Memory B cell (primary cell): Measurements from ENCODE around the gene TMEM176A.

ENCODE experiments used
- ATAC-seq: fragments of 150-1000 bp; cut with Tn5 transposase; 2 replicates; pipeline ENCODE4 v1.10.0; 2021; ENCODE audit warnings: low read depth, mild to moderate bottlenecking, moderate library complexity
- DNase-seq, 2 donors: peaks; one replicate each; pipeline ENCODE4 v3.0.0; 2022; ENCODE audit warnings: low spot score in 2 of 2
- H3K27ac Mint-ChIP-seq: one replicate; pipeline ENCODE4 v1.8.0; 2022; ENCODE audit warnings: mild to moderate bottlenecking, moderate library complexity, mixed read lengths
- H3K27me3 Mint-ChIP-seq: one replicate; pipeline ENCODE4 v1.8.0; 2022; ENCODE audit warnings: mixed read lengths
- H3K36me3 Mint-ChIP-seq: one replicate; pipeline ENCODE4 v1.8.0; 2022; ENCODE audit warnings: mild to moderate bottlenecking, mixed read lengths
- H3K4me1 Mint-ChIP-seq: one replicate; pipeline ENCODE4 v1.8.0; 2022; ENCODE audit warnings: mixed read lengths
- H3K4me3 Mint-ChIP-seq: one replicate; pipeline ENCODE4 v1.8.0; 2022; ENCODE audit warnings: mild to moderate bottlenecking, moderate library complexity, mixed read lengths
- H3K9me3 Mint-ChIP-seq: one replicate; pipeline ENCODE4 v1.8.0; 2022; ENCODE audit warnings: mixed read lengths

Gene TMEM176A

DNA sequence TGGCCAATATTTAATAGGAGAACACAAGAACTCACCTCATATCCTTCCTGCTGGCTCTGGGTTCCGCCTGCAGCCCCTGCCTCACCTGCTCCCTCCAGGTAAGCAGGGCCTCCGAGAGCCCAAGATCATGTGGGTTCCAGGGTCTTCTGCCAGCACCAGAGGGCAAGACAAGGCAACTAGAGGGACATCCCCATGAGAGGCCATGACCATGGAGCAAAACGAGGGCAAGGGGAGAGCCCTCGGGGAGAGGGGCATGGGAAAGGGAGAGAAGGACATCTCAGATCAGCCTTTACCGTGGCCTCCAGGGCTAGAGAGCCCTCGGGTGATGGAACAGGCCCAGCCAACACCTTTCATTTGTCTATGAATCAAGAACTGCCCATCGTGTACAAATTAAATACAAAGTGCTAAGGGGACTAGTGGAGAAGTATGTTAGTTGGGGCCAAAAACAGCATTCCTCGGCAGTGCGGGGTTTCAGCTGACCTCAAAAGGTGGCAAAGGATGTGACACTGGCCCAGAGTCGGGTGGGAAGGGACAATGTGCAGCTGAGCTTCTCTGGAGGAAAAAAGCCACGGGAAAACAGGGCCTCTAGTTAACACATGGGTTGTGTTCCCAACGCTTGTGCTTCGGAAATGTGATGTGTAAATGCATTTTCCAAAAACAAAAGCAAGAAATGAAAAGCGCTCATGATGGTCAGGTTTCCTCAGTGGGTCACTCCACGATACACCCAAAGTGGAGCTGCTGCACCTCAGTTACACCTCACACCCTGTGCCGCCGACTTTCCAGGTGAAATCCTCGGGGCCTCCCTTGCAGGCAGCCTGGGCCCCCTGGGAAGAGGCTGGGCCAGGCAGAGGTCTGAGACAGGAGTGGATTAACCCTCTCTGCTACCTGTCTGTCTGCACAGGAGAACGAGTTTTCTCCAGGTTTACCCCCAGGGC is 53.8 kb downstream of the TMEM176A start:
- Mint-ChIP-seq H3K9me3 (no peaks in the 10 kb centered on the region), H3K36me3 (no peaks in the 10 kb centered on the region), H3K27me3 (peaks cover 29% of the 10 kb centered on the region), H3K27ac (no peak overlapping the region), H3K4me1 (peaks cover 4% of the 10 kb centered on the region), H3K4me3 (no peak overlapping the region)
- DNase-seq (no peak), ATAC-seq (no peak)
